ENCODE measurements around the gene SORCS2.

- TF ChIP-seq EZH2 (IDR thresholded peaks at IDR 0.05) (no peak), CTCF (IDR thresholded peaks at IDR 0.05) (no peak)
Measured at GRCh38 chr4:7244751-7245320, 52.5 kb downstream of the SORCS2 start.

All from neural progenitor cell (in vitro differentiated cells).